Panc1 (cell line): ENCODE results near the gene HOXA4. TPM values are rescaled to one million over a fixed set of nuclear protein-coding genes. Genes with fewer than 3 reads are reported as not detected.

ENCODE experiments used
- ATAC-seq: fragments of 200-7000 bp; cut with Tn5 transposase; 2 replicates; pipeline ENCODE4 v1.9.1; 2020; ENCODE audit warnings: mild to moderate bottlenecking, moderate library complexity
- BruUV-seq: library from RNA; stranded (reverse); fragments of 400-500 nt; replicated peaks from 2 replicates; lab custom pipeline; 2021; lab: Mats Ljungman, UMichigan
- CTCF ChIA-PET: fragments of 300-600 bp; sonication (Branson Sonifier 250); formaldehyde crosslinking; loops from one replicate; lab custom pipeline; 2022; ENCODE audit warnings: antibody characterized with exemption; lab: Charles Lee
- POLR2A ChIA-PET: fragments of 300-600 bp; sonication (Branson Sonifier 250); formaldehyde crosslinking; loops from one replicate; lab custom pipeline; 2022; ENCODE audit warnings: antibody characterized with exemption; lab: Charles Lee
- DNase-seq: peaks from one replicate; pipeline ENCODE4 v3.0.0-alpha.2; 2010; ENCODE audit warnings: low read depth, low spot score
- H3K27ac ChIP-seq: 2 replicates; pipeline ENCODE4 v1.5.1; 2011; ENCODE audit warnings: mild to moderate bottlenecking, low read length, inconsistent platforms
- H3K27me3 ChIP-seq: fragments of 200-500 bp; sonication (Bioruptor generic); 2 replicates; pipeline ENCODE4 v1.6.0; 2014; ENCODE audit warnings: low read length, inconsistent platforms; ENCODE audit not compliant: control insufficient read depth, insufficient read depth
- H3K36me3 ChIP-seq: fragments of 200-500 bp; sonication (Bioruptor generic); 2 replicates; pipeline ENCODE4 v1.5.1; 2014; ENCODE audit warnings: inconsistent platforms, mild to moderate bottlenecking, low read length, moderate library complexity; ENCODE audit not compliant: control insufficient read depth, insufficient read depth
- H3K4me1 ChIP-seq: 2 replicates; pipeline ENCODE4 v1.5.1; 2011; ENCODE audit warnings: inconsistent platforms, mild to moderate bottlenecking, low read length, moderate library complexity; ENCODE audit not compliant: control insufficient read depth, insufficient read depth
- H3K4me3 ChIP-seq, 2 experiments: 2 replicates each; pipeline ENCODE4 v1.5.1; 2011 to 2012; ENCODE audit warnings: low read depth in 2 of 2, low read length in 2 of 2, mild to moderate bottlenecking in 2 of 2, inconsistent platforms in 1 of 2, moderate library complexity in 1 of 2
- H3K9me3 ChIP-seq: fragments of 200-500 bp; sonication (Bioruptor generic); 2 replicates; pipeline ENCODE4 v1.5.1; 2014; ENCODE audit warnings: low read depth, mild to moderate bottlenecking, inconsistent platforms, low read length, moderate library complexity; ENCODE audit not compliant: control insufficient read depth, insufficient read depth
- CTCF ChIP-seq: fragments of 450-650 bp; IDR thresholded peaks from 2 replicates; pipeline ENCODE4 v1.5.1; 2017; ENCODE audit warnings: mild to moderate bottlenecking
- POLR2AphosphoS5 ChIP-seq: IDR thresholded peaks from 2 replicates; pipeline ENCODE4 v1.6.1; 2012; ENCODE audit warnings: mild to moderate bottlenecking, low read depth, low read length, moderate library complexity
- REST ChIP-seq, 2 experiments: IDR thresholded peaks; 2 replicates each; pipeline ENCODE4 v1.6.1; 2011 to 2012; ENCODE audit warnings: low read depth in 2 of 2, control low read depth in 1 of 2, low read length in 1 of 2, mild to moderate bottlenecking in 1 of 2, moderate library complexity in 1 of 2; ENCODE audit not compliant: insufficient read depth in 1 of 2
- SIN3A ChIP-seq: IDR thresholded peaks from 2 replicates; pipeline ENCODE4 v1.6.1; 2012; ENCODE audit warnings: low read depth, mild to moderate bottlenecking, low read length, moderate library complexity, borderline replicate concordance; ENCODE audit not compliant: insufficient read depth
- TCF7L2 ChIP-seq: IDR thresholded peaks from 2 replicates; pipeline ENCODE4 v1.6.1; 2011; ENCODE audit warnings: mild to moderate bottlenecking, low read depth, low read length, inconsistent platforms
- in situ Hi-C: cut with HindIII; loops from 2 replicates; pipeline ENCODE4 v1.10.0; 2016; ENCODE audit warnings: low sequenced_read_pairs, low pct_unique_long_range_greater_than_20kb
- intact Hi-C: fragments of 100-400 bp; cut with micrococcal nuclease; formaldehyde crosslinking; loops from one replicate; pipeline ENCODE4 v1.10.0; 2022; ENCODE audit not compliant: unreplicated experiment
- total RNA-seq: library from RNA; stranded (reverse); gene quantifications from one replicate; pipeline ENCODE4 v1.2.1, GENCODE V29; 2021; ENCODE audit not compliant: unreplicated experiment

The HOXA4 gene
- total RNA-seq, 1 experiment from 2014 or later: 0.39 TPM

DNA sequence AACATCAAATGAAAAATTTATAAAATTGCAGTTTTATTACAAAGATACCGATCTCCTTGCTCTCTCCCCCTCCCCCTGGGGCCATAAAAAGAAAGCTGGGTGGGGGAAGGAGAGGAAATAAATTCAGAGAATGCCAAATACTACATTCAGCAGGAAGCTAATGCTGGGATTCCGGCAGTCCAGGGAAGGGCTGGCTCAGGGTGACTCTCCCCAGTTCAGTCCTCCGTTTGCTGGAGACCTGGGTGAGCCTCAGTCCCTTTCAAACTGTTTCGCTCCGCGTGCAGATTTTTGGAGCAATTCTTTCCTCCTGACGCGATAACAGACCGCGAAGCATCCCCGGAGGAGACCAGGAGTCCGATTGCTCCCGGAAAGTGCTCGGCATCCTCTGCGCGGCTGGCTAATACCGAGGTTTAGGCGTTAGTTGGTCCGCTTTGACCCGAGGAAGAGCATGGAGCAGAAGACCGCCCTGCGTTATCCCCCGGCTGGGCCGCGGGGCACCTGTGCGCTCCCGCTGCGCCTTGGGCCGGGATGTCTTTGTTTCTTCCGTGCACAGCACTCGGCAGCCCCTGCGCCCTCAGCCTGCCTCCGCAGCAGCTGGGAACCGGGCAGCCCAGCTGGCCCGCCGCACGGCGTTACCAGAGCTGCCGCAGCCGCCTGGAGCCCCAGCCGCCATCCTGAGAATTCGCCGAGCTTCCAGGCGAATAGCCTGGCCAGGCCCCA, 24.2 kb downstream of the HOXA4 start:
- intact Hi-C loops: no loop called here
- ChIA-PET CTCF (no interaction called here), POLR2A (no interaction called here)
- H3K27me3 ChIP-seq: no peaks in the 10 kb centered on the region
- no peak for TF ChIP-seq SIN3A
- TF ChIP-seq TCF7L2: no peak
- TF ChIP-seq REST (IDR thresholded peaks at IDR 0.05; ENCODE audit: insufficient read depth in 1 of 2, low read depth in 2 of 2, low read length in 1 of 2): no peak
- TF ChIP-seq POLR2AphosphoS5: 0 out of 2 replicates have a peak, but pooled peaks have one; percentile 16
- H3K9me3 ChIP-seq: no peaks in the 10 kb centered on the region
- H3K36me3 ChIP-seq: 0 out of 2 replicates have a peak, but pooled peaks cover 2% of the 10 kb centered on the region
- ATAC-seq (no peak), DNase-seq (no peak)
- peaks cover 74% of the 10 kb centered on the region for H3K4me1 ChIP-seq
- BruUV-seq: no TSS peak
- peak overlapping the region; percentile 85 for H3K27ac ChIP-seq
- H3K4me3 ChIP-seq: no peak overlapping the region
- in situ Hi-C loops: no loop called here

GRCh38 chr7:27105301-27106031, 25.1 kb downstream of the HOXA4 start:
- no peak for ATAC-seq
- no peak for TF ChIP-seq CTCF
- TF ChIP-seq REST (IDR thresholded peaks at IDR 0.05; ENCODE audit: insufficient read depth in 1 of 2, low read depth in 2 of 2, low read length in 1 of 2): no peak
- no peak for TF ChIP-seq POLR2AphosphoS5
- TF ChIP-seq TCF7L2: no peak
- no peak for TF ChIP-seq SIN3A
- DNase-seq: no peak
- Histone ChIP-seq H3K36me3 (0 out of 2 replicates have a peak, but pooled peaks cover 2% of the 10 kb centered on the region), H3K9me3 (no peaks in the 10 kb centered on the region), H3K27me3 (no peaks in the 10 kb centered on the region), H3K4me3 (no peak overlapping the region), H3K4me1 (peaks cover 74% of the 10 kb centered on the region), H3K27ac (peak overlapping the region; percentile 85)
- intact Hi-C loops: no loop called here
- in situ Hi-C loops: no loop called here
- CTCF ChIA-PET: no interaction called here
- BruUV-seq: no TSS peak
- POLR2A ChIA-PET: interaction anchor here (0.8 kb wide), 1 partner anchor 227 kb away, joined by 11 read pairs; no protein-coding TSS in a partner anchor
